ENCODE data around the gene TRIP13. TPM values are rescaled to one million over a fixed set of nuclear protein-coding genes. Genes with fewer than 3 reads are reported as not detected.
A peak's percentile ranks its signal among the peaks of the same experiment; 100 is the strongest.

The TRIP13 gene
- total and polyA plus RNA-seq, 2 of the 4 experiments (the other 2 are of a cell fraction), result 17.1 to 35.5 TPM

- no peak overlapping the region for H2BK15ac ChIP-seq (ENCODE audit: low read depth, low read length)
- peak; percentile 45 for ATAC-seq (ENCODE audit: low read depth)
- dilution Hi-C loops (cut with HindIII; ENCODE audit: low sequenced_read_pairs, unreplicated experiment), result no loop called here
- H3K4me2 ChIP-seq (ENCODE audit: low read depth, low read length), result peak overlapping the region; percentile 100
- ChIA-PET CTCF (interaction anchor here (1.7 kb wide), 1 partner anchor 11 kb away, joined by 4 read pairs; no protein-coding TSS in a partner anchor), POLR2A (ENCODE audit: unreplicated experiment) (no interaction called here)
- peaks cover 34 to 58% of the 10 kb centered on the region in 2 experiments for H3K79me1 ChIP-seq (ENCODE audit: low read depth in 1 of 2, low read length in 2 of 2)
- H2BK20ac ChIP-seq (ENCODE audit: low read depth, low read length), result no peak overlapping the region
- peak overlapping the region; percentile 96 for H4K5ac ChIP-seq (ENCODE audit: low read depth, low read length)
- peak overlapping the region; percentile 56 for H3K56ac ChIP-seq (ENCODE audit: extremely low read depth, insufficient read depth, low read length)
- peak overlapping the region; percentile 78 for H4K91ac ChIP-seq (ENCODE audit: insufficient read depth, low read depth, low read length)
- H4K8ac ChIP-seq (ENCODE audit: low read depth in 2 of 2, low read length in 2 of 2), result peak overlapping the region; percentile 90 to 93
- peak overlapping the region; percentile 94 for H3K4ac ChIP-seq (ENCODE audit: low read depth, low read length)
- H2AK9ac ChIP-seq (replicated peaks; ENCODE audit: low read depth, low read length, poor library complexity), result peak overlapping the region; percentile 96
- DNase-seq, result peak; percentile 17
- peaks cover 8% of the 10 kb centered on the region for H3K4me1 ChIP-seq (ENCODE audit: control insufficient read depth, insufficient read depth, low read length)
- H3K18ac ChIP-seq (ENCODE audit: low read depth, low read length), result peak overlapping the region; percentile 27; the same call in 1 of the 2 replicates
- intact Hi-C loops (cut with micrococcal nuclease), result no loop called here
- peak overlapping the region; percentile 100 for H2AFZ ChIP-seq (replicated peaks; ENCODE audit: low read length, poor library complexity)
- WGBS, 2 experiments (ENCODE audit: extremely low coverage in 2 of 2, insufficient read length in 1 of 2), result 41% methylated on average over 6 of the region's 25 CpGs; no CpG with 5 or more reads in 1 of the 2 experiments
- H3K36me3 ChIP-seq (ENCODE audit: control insufficient read depth, insufficient read depth, low read length), result peaks cover 38% of the 10 kb centered on the region
- H3K9me1 ChIP-seq (ENCODE audit: insufficient read depth, low read length), result no peaks in the 10 kb centered on the region; the same call in 1 of the 2 replicates
- H2AK5ac ChIP-seq (ENCODE audit: low read depth, low read length), result peak overlapping the region; percentile 86
- no peaks in the 10 kb centered on the region for H3K27me3 ChIP-seq (ENCODE audit: control insufficient read depth, insufficient read depth, low read length)
- H3K4me3 ChIP-seq (ENCODE audit: insufficient read depth, low read depth, low read length), result peak overlapping the region; percentile 100
- BruUV-seq (replicated peaks), result no TSS peak
- peak overlapping the region; percentile 90 for H2BK5ac ChIP-seq (ENCODE audit: low read depth, low read length, poor library complexity, severe bottlenecking)
- H4K20me1 ChIP-seq (ENCODE audit: insufficient read depth, low read length), result no peaks in the 10 kb centered on the region; the same call in 1 of the 2 replicates
- H3K14ac ChIP-seq (replicated peaks; ENCODE audit: low read depth, low read length), result peak overlapping the region; percentile 96
- no peaks in the 10 kb centered on the region for H3K9me3 ChIP-seq (ENCODE audit: control insufficient read depth, insufficient read depth, low read length)
- H3K9ac ChIP-seq (ENCODE audit: low read depth, low read length), result peak overlapping the region; percentile 98
- peak overlapping the region; percentile 96 for H3K27ac ChIP-seq (ENCODE audit: insufficient read depth, low read length)
- TF ChIP-seq, protein P1, sequence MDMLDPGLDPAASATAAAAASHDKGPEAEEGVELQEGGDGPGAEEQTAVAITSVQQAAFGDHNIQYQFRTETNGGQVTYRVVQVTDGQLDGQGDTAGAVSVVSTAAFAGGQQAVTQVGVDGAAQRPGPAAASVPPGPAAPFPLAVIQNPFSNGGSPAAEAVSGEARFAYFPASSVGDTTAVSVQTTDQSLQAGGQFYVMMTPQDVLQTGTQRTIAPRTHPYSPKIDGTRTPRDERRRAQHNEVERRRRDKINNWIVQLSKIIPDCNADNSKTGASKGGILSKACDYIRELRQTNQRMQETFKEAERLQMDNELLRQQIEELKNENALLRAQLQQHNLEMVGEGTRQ (IDR thresholded peaks at IDR 0.05; ENCODE audit: low read depth, low read length), result no peak
- TF ChIP-seq CEBPB (IDR thresholded peaks at IDR 0.05; ENCODE audit: low read depth, low read length) (no peak), RFX5 (IDR thresholded peaks at IDR 0.05; ENCODE audit: low read depth, low read length) (no peak), FOS (IDR thresholded peaks at IDR 0.05; ENCODE audit: low read depth, low read length) (no peak), NFE2L2 (IDR thresholded peaks at IDR 0.05; ENCODE audit: low read depth, low read length) (no peak), MAFK (IDR thresholded peaks at IDR 0.05; ENCODE audit: low read depth, low read length) (no peak), RCOR1 (IDR thresholded peaks at IDR 0.05; ENCODE audit: insufficient replicate concordance, low read length) (no peak)
- TF ChIP-seq, protein P2, sequence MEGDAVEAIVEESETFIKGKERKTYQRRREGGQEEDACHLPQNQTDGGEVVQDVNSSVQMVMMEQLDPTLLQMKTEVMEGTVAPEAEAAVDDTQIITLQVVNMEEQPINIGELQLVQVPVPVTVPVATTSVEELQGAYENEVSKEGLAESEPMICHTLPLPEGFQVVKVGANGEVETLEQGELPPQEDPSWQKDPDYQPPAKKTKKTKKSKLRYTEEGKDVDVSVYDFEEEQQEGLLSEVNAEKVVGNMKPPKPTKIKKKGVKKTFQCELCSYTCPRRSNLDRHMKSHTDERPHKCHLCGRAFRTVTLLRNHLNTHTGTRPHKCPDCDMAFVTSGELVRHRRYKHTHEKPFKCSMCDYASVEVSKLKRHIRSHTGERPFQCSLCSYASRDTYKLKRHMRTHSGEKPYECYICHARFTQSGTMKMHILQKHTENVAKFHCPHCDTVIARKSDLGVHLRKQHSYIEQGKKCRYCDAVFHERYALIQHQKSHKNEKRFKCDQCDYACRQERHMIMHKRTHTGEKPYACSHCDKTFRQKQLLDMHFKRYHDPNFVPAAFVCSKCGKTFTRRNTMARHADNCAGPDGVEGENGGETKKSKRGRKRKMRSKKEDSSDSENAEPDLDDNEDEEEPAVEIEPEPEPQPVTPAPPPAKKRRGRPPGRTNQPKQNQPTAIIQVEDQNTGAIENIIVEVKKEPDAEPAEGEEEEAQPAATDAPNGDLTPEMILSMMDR (conservative IDR thresholded peaks at IDR 0.05; ENCODE audit: low read depth, low read length), result no peak
- peak overlapping the region; percentile 96 for H3K23ac ChIP-seq (ENCODE audit: low read depth, low read length)
- in situ Hi-C loops (cut with MboI; ENCODE audit: low sequenced_read_pairs), result no loop called here
- peak overlapping the region; percentile 53; the same call in 1 of the 2 replicates for H2BK120ac ChIP-seq (ENCODE audit: low read depth, low read length)
Measured at GRCh38 chr5:891837-892393, 769 bp upstream of the TRIP13 start.

Data from IMR-90 (cell line).